Ishikawa (cell line): ENCODE results near the gene CDC42BPG.

Experiments
- EP300 ChIP-seq: IDR thresholded peaks from 2 replicates; pipeline ENCODE4 v1.6.1; 2012; ENCODE audit warnings: borderline replicate concordance
- FOXM1 ChIP-seq: IDR thresholded peaks from 2 replicates; pipeline ENCODE4 v1.6.1; 2012; ENCODE audit warnings: low read depth, borderline replicate concordance
- MAX ChIP-seq: IDR thresholded peaks from 2 replicates; pipeline ENCODE4 v1.6.1; 2012
- NFIC ChIP-seq: IDR thresholded peaks from 2 replicates; pipeline ENCODE4 v1.6.1; 2012
- TF ChIP-seq, protein P1 (sequence below): IDR thresholded peaks from 2 replicates; pipeline ENCODE4 v1.6.1; 2012; ENCODE audit warnings: low read depth, mild to moderate bottlenecking

- no peak for TF ChIP-seq MAX
- no peak for TF ChIP-seq NFIC
- TF ChIP-seq EP300: no peak
- TF ChIP-seq, protein P1, sequence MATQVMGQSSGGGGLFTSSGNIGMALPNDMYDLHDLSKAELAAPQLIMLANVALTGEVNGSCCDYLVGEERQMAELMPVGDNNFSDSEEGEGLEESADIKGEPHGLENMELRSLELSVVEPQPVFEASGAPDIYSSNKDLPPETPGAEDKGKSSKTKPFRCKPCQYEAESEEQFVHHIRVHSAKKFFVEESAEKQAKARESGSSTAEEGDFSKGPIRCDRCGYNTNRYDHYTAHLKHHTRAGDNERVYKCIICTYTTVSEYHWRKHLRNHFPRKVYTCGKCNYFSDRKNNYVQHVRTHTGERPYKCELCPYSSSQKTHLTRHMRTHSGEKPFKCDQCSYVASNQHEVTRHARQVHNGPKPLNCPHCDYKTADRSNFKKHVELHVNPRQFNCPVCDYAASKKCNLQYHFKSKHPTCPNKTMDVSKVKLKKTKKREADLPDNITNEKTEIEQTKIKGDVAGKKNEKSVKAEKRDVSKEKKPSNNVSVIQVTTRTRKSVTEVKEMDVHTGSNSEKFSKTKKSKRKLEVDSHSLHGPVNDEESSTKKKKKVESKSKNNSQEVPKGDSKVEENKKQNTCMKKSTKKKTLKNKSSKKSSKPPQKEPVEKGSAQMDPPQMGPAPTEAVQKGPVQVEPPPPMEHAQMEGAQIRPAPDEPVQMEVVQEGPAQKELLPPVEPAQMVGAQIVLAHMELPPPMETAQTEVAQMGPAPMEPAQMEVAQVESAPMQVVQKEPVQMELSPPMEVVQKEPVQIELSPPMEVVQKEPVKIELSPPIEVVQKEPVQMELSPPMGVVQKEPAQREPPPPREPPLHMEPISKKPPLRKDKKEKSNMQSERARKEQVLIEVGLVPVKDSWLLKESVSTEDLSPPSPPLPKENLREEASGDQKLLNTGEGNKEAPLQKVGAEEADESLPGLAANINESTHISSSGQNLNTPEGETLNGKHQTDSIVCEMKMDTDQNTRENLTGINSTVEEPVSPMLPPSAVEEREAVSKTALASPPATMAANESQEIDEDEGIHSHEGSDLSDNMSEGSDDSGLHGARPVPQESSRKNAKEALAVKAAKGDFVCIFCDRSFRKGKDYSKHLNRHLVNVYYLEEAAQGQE: no peak
- no peak for TF ChIP-seq FOXM1
Measured at GRCh38 chr11:64835616-64836447, 8.6 kb downstream of the CDC42BPG start.
